ENCODE measurements around the gene RASSF8.

The RASSF8 gene

GRCh38 chr12:25980035-25980434 is 21.6 kb downstream of the RASSF8 start:
- no peak for TF ChIP-seq CTCF (IDR thresholded peaks at IDR 0.05; ENCODE audit: low read length, missing control alignments)
- H3K4me3 ChIP-seq (replicated peaks; ENCODE audit: low read depth, low read length), result no peak overlapping the region
- no peak for DNase-seq (ENCODE audit: low read depth)

GRCh38 chr12:25981597-25981996 is 23.1 kb downstream of the RASSF8 start:
- no peak for DNase-seq (ENCODE audit: low read depth)
- no peak for TF ChIP-seq CTCF (IDR thresholded peaks at IDR 0.05; ENCODE audit: low read length, missing control alignments)
- no peak overlapping the region for H3K4me3 ChIP-seq (replicated peaks; ENCODE audit: low read depth, low read length)

GRCh38 chr12:25982416-25982815 is 23.9 kb downstream of the RASSF8 start:
- no peak for DNase-seq (ENCODE audit: low read depth)
- no peak overlapping the region for H3K4me3 ChIP-seq (replicated peaks; ENCODE audit: low read depth, low read length)
- no peak for TF ChIP-seq CTCF (IDR thresholded peaks at IDR 0.05; ENCODE audit: low read length, missing control alignments)

- no peak for DNase-seq (ENCODE audit: low read depth)
- TF ChIP-seq CTCF (IDR thresholded peaks at IDR 0.05; ENCODE audit: low read length, missing control alignments), result no peak
- H3K4me3 ChIP-seq (replicated peaks; ENCODE audit: low read depth, low read length), result no peak overlapping the region
These were observed 25.1 kb downstream of the RASSF8 start for GRCh38 chr12:25983625-25984024.

- TF ChIP-seq CTCF (IDR thresholded peaks at IDR 0.05; ENCODE audit: low read length, missing control alignments), result no peak
- DNase-seq (ENCODE audit: low read depth), result no peak
- no peak overlapping the region for H3K4me3 ChIP-seq (replicated peaks; ENCODE audit: low read depth, low read length)
These were observed 26.3 kb downstream of the RASSF8 start for GRCh38 chr12:25984759-25985158.

GRCh38 chr12:25985316-25986175 is 27.1 kb downstream of the RASSF8 start:
- no peak for TF ChIP-seq CTCF (IDR thresholded peaks at IDR 0.05; ENCODE audit: low read length, missing control alignments)
- no peak overlapping the region for H3K4me3 ChIP-seq (replicated peaks; ENCODE audit: low read depth, low read length)
- DNase-seq (ENCODE audit: low read depth), result no peak

- no peak overlapping the region for H3K4me3 ChIP-seq (replicated peaks; ENCODE audit: low read depth, low read length)
- no peak for TF ChIP-seq CTCF (IDR thresholded peaks at IDR 0.05; ENCODE audit: low read length, missing control alignments)
- DNase-seq (ENCODE audit: low read depth), result no peak
These were observed 27.7 kb downstream of the RASSF8 start for GRCh38 chr12:25986180-25986579.
